ENCODE results near the gene CORO2A.

DNA sequence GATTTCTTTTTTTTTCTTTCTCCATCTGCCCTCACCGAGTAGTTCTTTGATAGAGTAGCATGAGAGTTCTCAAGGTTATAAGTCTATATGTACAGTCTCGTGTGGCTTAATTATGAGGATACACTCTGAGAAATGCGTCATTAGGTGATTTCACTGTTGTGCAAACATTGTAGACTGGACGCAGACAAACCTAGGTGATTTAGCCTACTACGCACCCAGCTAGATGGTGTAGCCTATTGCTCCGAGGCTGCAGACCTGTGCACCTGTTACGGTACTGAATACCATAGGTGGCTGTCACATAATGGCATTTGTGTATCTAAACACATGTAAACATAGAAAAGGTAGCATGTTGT is 26.9 kb upstream of the CORO2A start:
- TF ChIP-seq EZH2 (IDR thresholded peaks at IDR 0.05) = no peak
- TF ChIP-seq POLR2AphosphoS5 (IDR thresholded peaks at IDR 0.05; ENCODE audit: borderline replicate concordance, low read depth, low read length) = no peak

All from SK-N-MC (cell line).